Upper lobe of left lung (tissue), 4 donors: ENCODE data around the gene CXCL3.

Experiments
- POLR2A ChIP-seq, 4 donors: fragments of 450-650 bp; IDR thresholded peaks; one replicate each; pipeline ENCODE4 v1.5.1; 2016 to 2017; ENCODE audit warnings: antibody characterized with exemption in 4 of 4, mild to moderate bottlenecking in 2 of 4
- POLR2AphosphoS5 ChIP-seq, 2 donors: sonication (generic); formaldehyde crosslinking; IDR thresholded peaks; one replicate each; pipeline ENCODE4 v1.5.1; 2017; ENCODE audit warnings: antibody characterized with exemption in 2 of 2
- TF ChIP-seq, protein P1 (sequence below), 6 experiments: fragments of 450-650 bp in 4 of 6; fragments of 200-600 bp in 2 of 6; sonication (generic) in 2 of 6; IDR thresholded peaks; one replicate each; pipeline ENCODE4 v1.5.1; 2016 to 2019; ENCODE audit warnings: antibody characterized with exemption in 6 of 6

DNA sequence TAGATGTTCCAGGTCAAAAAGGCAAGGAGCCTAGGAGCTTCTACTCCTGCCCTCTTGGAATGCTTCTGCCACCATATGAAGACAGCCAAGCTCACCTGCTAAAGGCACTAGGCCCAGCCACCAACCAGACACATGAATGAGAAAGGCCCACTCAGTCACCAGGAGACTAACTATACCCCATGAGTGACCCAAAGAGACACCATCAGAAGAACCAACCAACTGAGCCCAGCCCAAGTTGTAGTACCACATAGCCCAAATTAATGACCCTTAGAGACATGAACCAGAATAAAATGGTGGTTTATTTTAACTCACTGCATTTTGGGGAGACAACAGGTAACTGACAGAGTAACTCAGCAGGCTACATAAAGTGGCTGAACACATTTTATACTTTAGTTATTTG is 22.9 kb upstream of the CXCL3 start:
- TF ChIP-seq POLR2A (IDR thresholded peaks at IDR 0.05) (no peak), POLR2AphosphoS5 (IDR thresholded peaks at IDR 0.05) (no peak)
- TF ChIP-seq, protein P1, sequence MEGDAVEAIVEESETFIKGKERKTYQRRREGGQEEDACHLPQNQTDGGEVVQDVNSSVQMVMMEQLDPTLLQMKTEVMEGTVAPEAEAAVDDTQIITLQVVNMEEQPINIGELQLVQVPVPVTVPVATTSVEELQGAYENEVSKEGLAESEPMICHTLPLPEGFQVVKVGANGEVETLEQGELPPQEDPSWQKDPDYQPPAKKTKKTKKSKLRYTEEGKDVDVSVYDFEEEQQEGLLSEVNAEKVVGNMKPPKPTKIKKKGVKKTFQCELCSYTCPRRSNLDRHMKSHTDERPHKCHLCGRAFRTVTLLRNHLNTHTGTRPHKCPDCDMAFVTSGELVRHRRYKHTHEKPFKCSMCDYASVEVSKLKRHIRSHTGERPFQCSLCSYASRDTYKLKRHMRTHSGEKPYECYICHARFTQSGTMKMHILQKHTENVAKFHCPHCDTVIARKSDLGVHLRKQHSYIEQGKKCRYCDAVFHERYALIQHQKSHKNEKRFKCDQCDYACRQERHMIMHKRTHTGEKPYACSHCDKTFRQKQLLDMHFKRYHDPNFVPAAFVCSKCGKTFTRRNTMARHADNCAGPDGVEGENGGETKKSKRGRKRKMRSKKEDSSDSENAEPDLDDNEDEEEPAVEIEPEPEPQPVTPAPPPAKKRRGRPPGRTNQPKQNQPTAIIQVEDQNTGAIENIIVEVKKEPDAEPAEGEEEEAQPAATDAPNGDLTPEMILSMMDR (IDR thresholded peaks at IDR 0.05): no peak
